Measurements from ENCODE around the gene PPP1CA. TPM values are rescaled to one million over a fixed set of nuclear protein-coding genes. Genes with fewer than 3 reads are reported as not detected.
A peak's percentile ranks its signal among the peaks of the same experiment; 100 is the strongest.

PPP1CA gene
- total RNA-seq, 1 experiment from 2014 or later: 238 TPM

- TF ChIP-seq ZBTB33 (IDR thresholded peaks at IDR 0.05; ENCODE audit: extremely low read depth, insufficient replicate concordance, low read length) (no peak), ZFX (IDR thresholded peaks at IDR 0.05) (no peak)
Observed at GRCh38 chr11:67431346-67432249, 29.9 kb upstream of the PPP1CA start (continued).

- Histone ChIP-seq H3K27me3 (ENCODE audit: insufficient read depth, low read length) (no peaks in the 10 kb centered on the region), H4K20me1 (ENCODE audit: insufficient read depth) (no peaks in the 10 kb centered on the region), H3K4me1 (ENCODE audit: control insufficient read depth in 1 of 2, insufficient read depth in 2 of 2, low read length in 2 of 2) (peaks cover 11 to 12% of the 10 kb centered on the region in 2 experiments), H3K79me2 (ENCODE audit: insufficient read depth, low read length) (peaks cover 27% of the 10 kb centered on the region), H3K27ac (ENCODE audit: low read depth, low read length) (peak overlapping the region; percentile 71), H3K9me3 (ENCODE audit: control insufficient read depth in 1 of 2, insufficient read depth in 1 of 2, low read depth in 1 of 2, low read length in 2 of 2) (no peaks in the 10 kb centered on the region), H3K4me3 (replicated peaks in 1 of 2; ENCODE audit: low read depth in 1 of 2, low read length in 2 of 2) (peak overlapping the region; percentile 91 to 98; a peak in 3 of 4 replicates), H3K9ac (ENCODE audit: low read length) (peak overlapping the region; percentile 92), H3K4me2 (ENCODE audit: low read length) (peak overlapping the region; percentile 95), H2AFZ (ENCODE audit: low read depth, low read length, poor library complexity, severe bottlenecking) (no peak overlapping the region), H3K36me3 (ENCODE audit: control insufficient read depth in 1 of 2, insufficient read depth in 2 of 2, low read length in 2 of 2) (peaks cover 10 to 17% of the 10 kb centered on the region in 2 experiments; a peak in 3 of 4 replicates), H3K9me2 (ENCODE audit: insufficient read depth) (no peaks in the 10 kb centered on the region)
- ChIA-PET CTCF (no interaction called here), POLR2A (no interaction called here), RAD21 (ENCODE audit: low non-redundant PET in 1 of 2, low total read pairs in 2 of 2, uncharacterized antibody in 2 of 2, unreplicated experiment in 2 of 2) (no interaction called here)
- DNase-seq (ENCODE audit: low read depth, low spot score) (no peak), ATAC-seq (no peak)
- intact Hi-C loops (cut with micrococcal nuclease): loop anchor here (2.0 to 5.0 kb wide), 2 partner anchors 35 to 78 kb away; partner anchors contain the start of genes CDK2AP2 and PITPNM1
- BruUV-seq (replicated peaks): no TSS peak
- no peak for TF ChIP-seq MAX (IDR thresholded peaks at IDR 0.05)
Observed at GRCh38 chr11:67429722-67430121, 28.1 kb upstream of the PPP1CA start.
